ENCODE measurements around the gene RUSC1.

GRCh38 chr1:155323729-155324036, 3.0 kb downstream of the RUSC1 start:
- TF ChIP-seq FOXM1 (IDR thresholded peaks at IDR 0.05; ENCODE audit: low read depth) = no peak
- no peak; the same call in 1 of the 2 replicates for TF ChIP-seq MAX (IDR thresholded peaks at IDR 0.05; ENCODE audit: low read depth)
- TF ChIP-seq RFX5 (IDR thresholded peaks at IDR 0.05; ENCODE audit: low read length) = no peak
- no peak for TF ChIP-seq MXI1 (IDR thresholded peaks at IDR 0.05; ENCODE audit: low read depth, low read length)
- TF ChIP-seq, protein P1, sequence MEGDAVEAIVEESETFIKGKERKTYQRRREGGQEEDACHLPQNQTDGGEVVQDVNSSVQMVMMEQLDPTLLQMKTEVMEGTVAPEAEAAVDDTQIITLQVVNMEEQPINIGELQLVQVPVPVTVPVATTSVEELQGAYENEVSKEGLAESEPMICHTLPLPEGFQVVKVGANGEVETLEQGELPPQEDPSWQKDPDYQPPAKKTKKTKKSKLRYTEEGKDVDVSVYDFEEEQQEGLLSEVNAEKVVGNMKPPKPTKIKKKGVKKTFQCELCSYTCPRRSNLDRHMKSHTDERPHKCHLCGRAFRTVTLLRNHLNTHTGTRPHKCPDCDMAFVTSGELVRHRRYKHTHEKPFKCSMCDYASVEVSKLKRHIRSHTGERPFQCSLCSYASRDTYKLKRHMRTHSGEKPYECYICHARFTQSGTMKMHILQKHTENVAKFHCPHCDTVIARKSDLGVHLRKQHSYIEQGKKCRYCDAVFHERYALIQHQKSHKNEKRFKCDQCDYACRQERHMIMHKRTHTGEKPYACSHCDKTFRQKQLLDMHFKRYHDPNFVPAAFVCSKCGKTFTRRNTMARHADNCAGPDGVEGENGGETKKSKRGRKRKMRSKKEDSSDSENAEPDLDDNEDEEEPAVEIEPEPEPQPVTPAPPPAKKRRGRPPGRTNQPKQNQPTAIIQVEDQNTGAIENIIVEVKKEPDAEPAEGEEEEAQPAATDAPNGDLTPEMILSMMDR (IDR thresholded peaks at IDR 0.05) = no peak
- TF ChIP-seq, protein P2, sequence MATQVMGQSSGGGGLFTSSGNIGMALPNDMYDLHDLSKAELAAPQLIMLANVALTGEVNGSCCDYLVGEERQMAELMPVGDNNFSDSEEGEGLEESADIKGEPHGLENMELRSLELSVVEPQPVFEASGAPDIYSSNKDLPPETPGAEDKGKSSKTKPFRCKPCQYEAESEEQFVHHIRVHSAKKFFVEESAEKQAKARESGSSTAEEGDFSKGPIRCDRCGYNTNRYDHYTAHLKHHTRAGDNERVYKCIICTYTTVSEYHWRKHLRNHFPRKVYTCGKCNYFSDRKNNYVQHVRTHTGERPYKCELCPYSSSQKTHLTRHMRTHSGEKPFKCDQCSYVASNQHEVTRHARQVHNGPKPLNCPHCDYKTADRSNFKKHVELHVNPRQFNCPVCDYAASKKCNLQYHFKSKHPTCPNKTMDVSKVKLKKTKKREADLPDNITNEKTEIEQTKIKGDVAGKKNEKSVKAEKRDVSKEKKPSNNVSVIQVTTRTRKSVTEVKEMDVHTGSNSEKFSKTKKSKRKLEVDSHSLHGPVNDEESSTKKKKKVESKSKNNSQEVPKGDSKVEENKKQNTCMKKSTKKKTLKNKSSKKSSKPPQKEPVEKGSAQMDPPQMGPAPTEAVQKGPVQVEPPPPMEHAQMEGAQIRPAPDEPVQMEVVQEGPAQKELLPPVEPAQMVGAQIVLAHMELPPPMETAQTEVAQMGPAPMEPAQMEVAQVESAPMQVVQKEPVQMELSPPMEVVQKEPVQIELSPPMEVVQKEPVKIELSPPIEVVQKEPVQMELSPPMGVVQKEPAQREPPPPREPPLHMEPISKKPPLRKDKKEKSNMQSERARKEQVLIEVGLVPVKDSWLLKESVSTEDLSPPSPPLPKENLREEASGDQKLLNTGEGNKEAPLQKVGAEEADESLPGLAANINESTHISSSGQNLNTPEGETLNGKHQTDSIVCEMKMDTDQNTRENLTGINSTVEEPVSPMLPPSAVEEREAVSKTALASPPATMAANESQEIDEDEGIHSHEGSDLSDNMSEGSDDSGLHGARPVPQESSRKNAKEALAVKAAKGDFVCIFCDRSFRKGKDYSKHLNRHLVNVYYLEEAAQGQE (IDR thresholded peaks at IDR 0.05; ENCODE audit: low read depth, low read length) = no peak
- TF ChIP-seq POLR2AphosphoS5 (IDR thresholded peaks at IDR 0.05; ENCODE audit: low read depth, low read length) = no peak
- TF ChIP-seq GATA2 (CRISPR knock-in tag; IDR thresholded peaks at IDR 0.05) = no peak
- no peak for TF ChIP-seq YY1 (IDR thresholded peaks at IDR 0.05; ENCODE audit: low read depth)
- TF ChIP-seq EP300 (IDR thresholded peaks at IDR 0.05; ENCODE audit: borderline replicate concordance in 1 of 2, low read depth in 1 of 2, low read length in 1 of 2) = no peak
- TF ChIP-seq JUND (IDR thresholded peaks at IDR 0.05) = no peak
- TF ChIP-seq USF1 (IDR thresholded peaks at IDR 0.05; ENCODE audit: borderline replicate concordance, low read depth) = no peak

Data from SK-N-SH (cell line).